Measurements from ENCODE around the gene AMY2B. TPM values are rescaled to one million over a fixed set of nuclear protein-coding genes. Genes with fewer than 3 reads are reported as not detected.
A peak's percentile ranks its signal among the peaks of the same experiment; 100 is the strongest.
"Not testable (repeated sequence)": the region's sequence is repeated elsewhere in the genome, so short reads cannot be mapped to it uniquely, and the experiment has no call there.

AMY2B gene
- 1.7 and 1.8 TPM in 2 replicates for total RNA-seq (2012; rRNA removed)

- H3K9ac ChIP-seq (ENCODE audit: low read depth, low read length); H3K4me2 ChIP-seq (ENCODE audit: low read length); H3K27me3 ChIP-seq (ENCODE audit: control insufficient read depth, insufficient read depth, low read length); H3K36me3 ChIP-seq (ENCODE audit: insufficient read depth, low read length); H3K4me1 ChIP-seq (ENCODE audit: control insufficient read depth, insufficient read depth, low read length); H3K4me3 ChIP-seq (ENCODE audit: low read length); H3K9me3 ChIP-seq (replicated peaks; ENCODE audit: low read length): not testable (repeated sequence)
These were observed at the start of gene AMY2B for GRCh38 chr1:103571289-103571688. Gene AMY2B (plus strand): TSS chr1:103571589. CDS start chr1:103571603, 14 bp downstream.

- H3K27me3 ChIP-seq (ENCODE audit: control insufficient read depth, insufficient read depth, low read length): no peaks in the 10 kb centered on the region
- H3K9me3 ChIP-seq (replicated peaks; ENCODE audit: low read length): no peaks in the 10 kb centered on the region
- peaks cover 16% of the 10 kb centered on the region for H3K4me1 ChIP-seq (ENCODE audit: control insufficient read depth, insufficient read depth, low read length)
- no peak overlapping the region for H3K9ac ChIP-seq (ENCODE audit: low read depth, low read length)
- H3K4me2 ChIP-seq (ENCODE audit: low read length): no peak overlapping the region
- peaks cover under 1% of the 10 kb centered on the region for H3K36me3 ChIP-seq (ENCODE audit: insufficient read depth, low read length)
- no peak overlapping the region for H3K4me3 ChIP-seq (ENCODE audit: low read length)
These were observed 48.0 kb upstream of the AMY2B start for GRCh38 chr1:103523346-103523745.

- H3K36me3 ChIP-seq (ENCODE audit: insufficient read depth, low read length): peaks cover 7% of the 10 kb centered on the region
- peak overlapping the region; percentile 66 for H3K4me3 ChIP-seq (ENCODE audit: low read length)
- H3K27me3 ChIP-seq (ENCODE audit: control insufficient read depth, insufficient read depth, low read length): no peaks in the 10 kb centered on the region
- peak overlapping the region; percentile 84 for H3K4me2 ChIP-seq (ENCODE audit: low read length)
- H3K9ac ChIP-seq (ENCODE audit: low read depth, low read length): peak overlapping the region; percentile 73
- H3K9me3 ChIP-seq (replicated peaks; ENCODE audit: low read length): no peaks in the 10 kb centered on the region
- peaks cover 19% of the 10 kb centered on the region for H3K4me1 ChIP-seq (ENCODE audit: control insufficient read depth, insufficient read depth, low read length)
These were observed 46.2 kb upstream of the AMY2B start for GRCh38 chr1:103525114-103525606.

GRCh38 chr1:103525607-103526507 is 45.5 kb upstream of the AMY2B start, which contains the start of gene RNPC3:
Gene RNPC3 (plus strand): TSS chr1:103525699. CDS start chr1:103526071, 372 bp downstream.
- Histone ChIP-seq H3K36me3 (ENCODE audit: insufficient read depth, low read length) (peaks cover 7% of the 10 kb centered on the region), H3K4me1 (ENCODE audit: control insufficient read depth, insufficient read depth, low read length) (peaks cover 19% of the 10 kb centered on the region), H3K4me3 (ENCODE audit: low read length) (peak within 1 kb of the TSS; percentile 85), H3K9ac (ENCODE audit: low read depth, low read length) (peak within 1 kb of the TSS; percentile 92), H3K9me3 (replicated peaks; ENCODE audit: low read length) (no peaks in the 10 kb centered on the region), H3K4me2 (ENCODE audit: low read length) (peak within 1 kb of the TSS; percentile 93), H3K27me3 (ENCODE audit: control insufficient read depth, insufficient read depth, low read length) (no peaks in the 10 kb centered on the region)

- Histone ChIP-seq H3K4me3 (ENCODE audit: low read length) (peak overlapping the region; percentile 85), H3K4me1 (ENCODE audit: control insufficient read depth, insufficient read depth, low read length) (peaks cover 19% of the 10 kb centered on the region), H3K9me3 (replicated peaks; ENCODE audit: low read length) (no peaks in the 10 kb centered on the region), H3K27me3 (ENCODE audit: control insufficient read depth, insufficient read depth, low read length) (no peaks in the 10 kb centered on the region), H3K4me2 (ENCODE audit: low read length) (peak overlapping the region; percentile 93), H3K36me3 (ENCODE audit: insufficient read depth, low read length) (peaks cover 7% of the 10 kb centered on the region), H3K9ac (ENCODE audit: low read depth, low read length) (peak overlapping the region; percentile 92)
These were observed 44.1 kb upstream of the AMY2B start for GRCh38 chr1:103527331-103527730.

GRCh38 chr1:103529746-103530145 is 41.6 kb upstream of the AMY2B start:
- no peak overlapping the region for H3K4me2 ChIP-seq (ENCODE audit: low read length)
- H3K9me3 ChIP-seq (replicated peaks; ENCODE audit: low read length): no peaks in the 10 kb centered on the region
- H3K4me1 ChIP-seq (ENCODE audit: control insufficient read depth, insufficient read depth, low read length): peaks cover 18% of the 10 kb centered on the region
- no peak overlapping the region for H3K9ac ChIP-seq (ENCODE audit: low read depth, low read length)
- H3K36me3 ChIP-seq (ENCODE audit: insufficient read depth, low read length): peaks cover 7% of the 10 kb centered on the region
- no peak overlapping the region for H3K4me3 ChIP-seq (ENCODE audit: low read length)
- no peaks in the 10 kb centered on the region for H3K27me3 ChIP-seq (ENCODE audit: control insufficient read depth, insufficient read depth, low read length)

- no peaks in the 10 kb centered on the region for H3K9me3 ChIP-seq (replicated peaks; ENCODE audit: low read length)
- H3K9ac ChIP-seq (ENCODE audit: low read depth, low read length): no peak overlapping the region
- no peaks in the 10 kb centered on the region for H3K27me3 ChIP-seq (ENCODE audit: control insufficient read depth, insufficient read depth, low read length)
- no peak overlapping the region for H3K4me3 ChIP-seq (ENCODE audit: low read length)
- H3K36me3 ChIP-seq (ENCODE audit: insufficient read depth, low read length): peaks cover 54% of the 10 kb centered on the region
- H3K4me1 ChIP-seq (ENCODE audit: control insufficient read depth, insufficient read depth, low read length): no peaks in the 10 kb centered on the region
- no peak overlapping the region for H3K4me2 ChIP-seq (ENCODE audit: low read length)
These were observed 33.2 kb upstream of the AMY2B start for GRCh38 chr1:103538226-103538625.

- peaks cover 64% of the 10 kb centered on the region for H3K36me3 ChIP-seq (ENCODE audit: insufficient read depth, low read length)
- no peak overlapping the region for H3K9ac ChIP-seq (ENCODE audit: low read depth, low read length)
- no peak overlapping the region for H3K4me3 ChIP-seq (ENCODE audit: low read length)
- H3K27me3 ChIP-seq (ENCODE audit: control insufficient read depth, insufficient read depth, low read length): no peaks in the 10 kb centered on the region
- H3K4me1 ChIP-seq (ENCODE audit: control insufficient read depth, insufficient read depth, low read length): no peaks in the 10 kb centered on the region
- no peaks in the 10 kb centered on the region for H3K9me3 ChIP-seq (replicated peaks; ENCODE audit: low read length)
- H3K4me2 ChIP-seq (ENCODE audit: low read length): no peak overlapping the region
These were observed 30.0 kb upstream of the AMY2B start for GRCh38 chr1:103541431-103541830.

- Histone ChIP-seq H3K4me3 (ENCODE audit: low read length) (no peak overlapping the region), H3K4me1 (ENCODE audit: control insufficient read depth, insufficient read depth, low read length) (no peaks in the 10 kb centered on the region), H3K36me3 (ENCODE audit: insufficient read depth, low read length) (peaks cover 64% of the 10 kb centered on the region), H3K27me3 (ENCODE audit: control insufficient read depth, insufficient read depth, low read length) (no peaks in the 10 kb centered on the region), H3K4me2 (ENCODE audit: low read length) (no peak overlapping the region), H3K9ac (ENCODE audit: low read depth, low read length) (no peak overlapping the region), H3K9me3 (replicated peaks; ENCODE audit: low read length) (no peaks in the 10 kb centered on the region)
These were observed 24.9 kb upstream of the AMY2B start for GRCh38 chr1:103546496-103546895.

- Histone ChIP-seq H3K9ac (ENCODE audit: low read depth, low read length) (no peak overlapping the region), H3K9me3 (replicated peaks; ENCODE audit: low read length) (no peaks in the 10 kb centered on the region), H3K4me3 (ENCODE audit: low read length) (no peak overlapping the region), H3K36me3 (ENCODE audit: insufficient read depth, low read length) (peaks cover 65% of the 10 kb centered on the region), H3K4me2 (ENCODE audit: low read length) (no peak overlapping the region), H3K4me1 (ENCODE audit: control insufficient read depth, insufficient read depth, low read length) (no peaks in the 10 kb centered on the region), H3K27me3 (ENCODE audit: control insufficient read depth, insufficient read depth, low read length) (no peaks in the 10 kb centered on the region)
These were observed 23.5 kb upstream of the AMY2B start for GRCh38 chr1:103547840-103548239.

- H3K27me3 ChIP-seq (ENCODE audit: control insufficient read depth, insufficient read depth, low read length): no peaks in the 10 kb centered on the region
- peaks cover 9% of the 10 kb centered on the region for H3K4me1 ChIP-seq (ENCODE audit: control insufficient read depth, insufficient read depth, low read length)
- no peaks in the 10 kb centered on the region for H3K9me3 ChIP-seq (replicated peaks; ENCODE audit: low read length)
- H3K36me3 ChIP-seq (ENCODE audit: insufficient read depth, low read length): peaks cover 3% of the 10 kb centered on the region
- no peak overlapping the region for H3K4me2 ChIP-seq (ENCODE audit: low read length)
- no peak overlapping the region for H3K4me3 ChIP-seq (ENCODE audit: low read length)
- H3K9ac ChIP-seq (ENCODE audit: low read depth, low read length): no peak overlapping the region
These were observed 11.0 kb upstream of the AMY2B start for GRCh38 chr1:103560427-103560826.
